Measurements from ENCODE around the gene TP53. TPM values are rescaled to one million over a fixed set of nuclear protein-coding genes. Genes with fewer than 3 reads are reported as not detected.

Gene TP53
- total RNA-seq, 1 experiment from 2014 or later, result 129 TPM

DNA sequence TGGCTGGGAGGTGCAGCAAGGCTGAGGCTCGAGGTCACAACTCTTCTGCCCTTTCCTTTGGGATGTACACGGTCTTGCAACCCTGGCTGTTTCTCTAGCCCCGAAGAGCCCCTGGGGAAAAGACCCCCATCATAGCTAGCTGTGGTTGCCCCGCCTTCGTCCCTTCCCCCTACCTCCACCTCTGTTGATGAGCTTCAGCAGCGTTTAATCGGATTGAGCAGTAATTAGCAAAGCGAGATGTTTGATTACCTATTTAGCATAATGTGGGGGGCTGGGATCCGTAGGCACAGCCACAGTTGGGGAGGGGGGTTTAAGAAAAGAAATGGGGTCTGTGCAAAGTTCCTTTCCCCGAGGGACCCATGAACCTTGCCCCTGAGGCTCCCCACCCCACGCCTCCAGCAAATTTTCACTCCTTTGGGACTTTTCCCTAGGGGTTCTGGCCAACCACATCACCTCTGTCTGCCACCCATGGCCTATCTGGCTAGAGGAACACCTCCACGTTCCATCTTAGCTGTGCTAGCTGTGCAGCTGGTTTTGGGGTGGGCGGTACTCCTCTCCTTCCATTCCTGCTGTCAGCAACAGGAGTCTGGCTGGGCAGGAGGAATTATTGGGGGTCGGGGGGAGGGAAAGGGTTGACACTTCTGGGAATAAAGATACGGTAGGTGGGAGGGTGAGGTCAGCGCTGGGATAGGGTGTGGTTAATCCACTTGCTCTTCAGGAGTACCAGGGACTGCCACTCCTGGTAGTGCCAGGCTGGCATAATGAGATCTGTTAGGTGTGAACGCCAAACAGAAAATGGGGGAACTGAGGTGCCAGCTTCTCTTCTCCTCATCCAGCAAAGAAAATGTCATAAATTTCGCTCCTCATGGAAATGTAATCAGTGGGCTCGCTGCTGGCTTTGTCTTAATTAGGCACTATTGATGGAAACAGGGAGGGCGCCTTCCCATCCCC is 28.9 kb upstream of the TP53 start:
- Histone ChIP-seq H3K27ac (ENCODE audit: low read length) (peak overlapping the region; percentile 64), H3K4me3 (ENCODE audit: low read depth in 2 of 2, low read length in 2 of 2) (peak overlapping the region; percentile 55 to 64), H3K27me3 (ENCODE audit: control insufficient read depth, insufficient read depth, low read length) (no peaks in the 10 kb centered on the region), H3K4me1 (ENCODE audit: control insufficient read depth, insufficient read depth, low read length) (peaks cover 5% of the 10 kb centered on the region), H3K36me3 (ENCODE audit: control insufficient read depth, insufficient read depth, low read length) (no peaks in the 10 kb centered on the region), H3K9me3 (ENCODE audit: control insufficient read depth, insufficient read depth, low read depth, low read length) (no peaks in the 10 kb centered on the region)
- in situ Hi-C loops (cut with HindIII; ENCODE audit: low pct_unique_long_range_greater_than_20kb, low sequenced_read_pairs), result no loop called here
- TSS peak; percentile 71 for BruUV-seq (replicated peaks)
- CTCF ChIA-PET, result interaction anchor here (0.8 to 0.9 kb wide), 2 partner anchors 11 to 65 kb away, joined by 3 to 6 read pairs; partner anchors contain the start of gene EFNB3
- POLR2A ChIA-PET, result no interaction called here
- ATAC-seq (no peak), DNase-seq (ENCODE audit: low read depth, low spot score) (no peak)
- TF ChIP-seq POLR2AphosphoS5 (IDR thresholded peaks at IDR 0.05; ENCODE audit: low read depth, low read length) (no peak), CTCF (IDR thresholded peaks at IDR 0.05) (no peak), SIN3A (IDR thresholded peaks at IDR 0.05; ENCODE audit: borderline replicate concordance, insufficient read depth, low read depth, low read length) (no peak), TCF7L2 (IDR thresholded peaks at IDR 0.05; ENCODE audit: low read depth, low read length) (no peak)
- TF ChIP-seq, protein P1, sequence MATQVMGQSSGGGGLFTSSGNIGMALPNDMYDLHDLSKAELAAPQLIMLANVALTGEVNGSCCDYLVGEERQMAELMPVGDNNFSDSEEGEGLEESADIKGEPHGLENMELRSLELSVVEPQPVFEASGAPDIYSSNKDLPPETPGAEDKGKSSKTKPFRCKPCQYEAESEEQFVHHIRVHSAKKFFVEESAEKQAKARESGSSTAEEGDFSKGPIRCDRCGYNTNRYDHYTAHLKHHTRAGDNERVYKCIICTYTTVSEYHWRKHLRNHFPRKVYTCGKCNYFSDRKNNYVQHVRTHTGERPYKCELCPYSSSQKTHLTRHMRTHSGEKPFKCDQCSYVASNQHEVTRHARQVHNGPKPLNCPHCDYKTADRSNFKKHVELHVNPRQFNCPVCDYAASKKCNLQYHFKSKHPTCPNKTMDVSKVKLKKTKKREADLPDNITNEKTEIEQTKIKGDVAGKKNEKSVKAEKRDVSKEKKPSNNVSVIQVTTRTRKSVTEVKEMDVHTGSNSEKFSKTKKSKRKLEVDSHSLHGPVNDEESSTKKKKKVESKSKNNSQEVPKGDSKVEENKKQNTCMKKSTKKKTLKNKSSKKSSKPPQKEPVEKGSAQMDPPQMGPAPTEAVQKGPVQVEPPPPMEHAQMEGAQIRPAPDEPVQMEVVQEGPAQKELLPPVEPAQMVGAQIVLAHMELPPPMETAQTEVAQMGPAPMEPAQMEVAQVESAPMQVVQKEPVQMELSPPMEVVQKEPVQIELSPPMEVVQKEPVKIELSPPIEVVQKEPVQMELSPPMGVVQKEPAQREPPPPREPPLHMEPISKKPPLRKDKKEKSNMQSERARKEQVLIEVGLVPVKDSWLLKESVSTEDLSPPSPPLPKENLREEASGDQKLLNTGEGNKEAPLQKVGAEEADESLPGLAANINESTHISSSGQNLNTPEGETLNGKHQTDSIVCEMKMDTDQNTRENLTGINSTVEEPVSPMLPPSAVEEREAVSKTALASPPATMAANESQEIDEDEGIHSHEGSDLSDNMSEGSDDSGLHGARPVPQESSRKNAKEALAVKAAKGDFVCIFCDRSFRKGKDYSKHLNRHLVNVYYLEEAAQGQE (IDR thresholded peaks at IDR 0.05; ENCODE audit: insufficient read depth in 1 of 2, low read depth in 2 of 2, low read length in 1 of 2), result no peak
- intact Hi-C loops (cut with micrococcal nuclease; ENCODE audit: unreplicated experiment), result no loop called here

- in situ Hi-C loops (cut with HindIII; ENCODE audit: low pct_unique_long_range_greater_than_20kb, low sequenced_read_pairs), result no loop called here
- DNase-seq (ENCODE audit: low read depth, low spot score), result no peak
- H3K27me3 ChIP-seq (ENCODE audit: control insufficient read depth, insufficient read depth, low read length), result no peaks in the 10 kb centered on the region
Observed at GRCh38 chr17:7714721-7715594, 27.7 kb upstream of the TP53 start.

More at GRCh38 chr17:7714721-7715594, 27.7 kb upstream of the TP53 start:
- Histone ChIP-seq H3K9me3 (ENCODE audit: control insufficient read depth, insufficient read depth, low read depth, low read length) (no peaks in the 10 kb centered on the region), H3K27ac (ENCODE audit: low read length) (no peak overlapping the region), H3K4me3 (ENCODE audit: low read depth in 2 of 2, low read length in 2 of 2) (no peak overlapping the region), H3K4me1 (ENCODE audit: control insufficient read depth, insufficient read depth, low read length) (peaks cover 5% of the 10 kb centered on the region), H3K36me3 (ENCODE audit: control insufficient read depth, insufficient read depth, low read length) (no peaks in the 10 kb centered on the region)
- POLR2A ChIA-PET, result interaction anchor here (0.8 to 1.0 kb wide), 2 partner anchors 21 to 28 kb away, joined by 3 read pairs; partner anchors contain the start of gene TP53
- intact Hi-C loops (cut with micrococcal nuclease; ENCODE audit: unreplicated experiment), result no loop called here
- CTCF ChIA-PET, result interaction anchor here (0.5 to 0.6 kb wide), 2 partner anchors 337 to 998 kb away, joined by 3 to 5 read pairs; no protein-coding TSS in a partner anchor
- BruUV-seq (replicated peaks), result no TSS peak
- TF ChIP-seq CTCF (IDR thresholded peaks at IDR 0.05), result no peak
- TF ChIP-seq POLR2AphosphoS5 (IDR thresholded peaks at IDR 0.05; ENCODE audit: low read depth, low read length), result no peak
- TF ChIP-seq, protein P1 (IDR thresholded peaks at IDR 0.05; ENCODE audit: insufficient read depth in 1 of 2, low read depth in 2 of 2, low read length in 1 of 2), result no peak
- TF ChIP-seq SIN3A (IDR thresholded peaks at IDR 0.05; ENCODE audit: borderline replicate concordance, insufficient read depth, low read depth, low read length), result no peak
- no peak for TF ChIP-seq TCF7L2 (IDR thresholded peaks at IDR 0.05; ENCODE audit: low read depth, low read length)
- no peak for ATAC-seq
